ENCODE data around the gene THAP9.

DNA sequence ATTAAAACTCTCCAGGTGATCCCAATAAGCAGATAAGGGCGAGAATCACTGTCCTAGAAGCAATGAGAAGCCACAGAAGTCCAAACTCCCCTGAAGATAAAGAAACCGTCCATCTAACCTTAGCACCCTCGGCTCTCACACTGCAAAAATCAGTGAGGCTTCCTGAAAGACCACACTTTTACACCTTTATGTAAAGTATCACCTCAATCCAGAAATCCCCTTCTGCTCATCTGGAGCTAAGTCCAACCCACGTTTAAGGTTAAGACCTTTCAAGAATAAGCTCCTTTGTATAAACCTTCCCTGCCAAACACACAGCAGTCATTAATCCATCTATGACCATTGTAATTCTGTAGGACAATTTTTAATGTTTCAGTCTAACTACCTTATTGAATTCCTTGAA, 68.4 kb downstream of the THAP9 start:
- TF ChIP-seq, protein P1, sequence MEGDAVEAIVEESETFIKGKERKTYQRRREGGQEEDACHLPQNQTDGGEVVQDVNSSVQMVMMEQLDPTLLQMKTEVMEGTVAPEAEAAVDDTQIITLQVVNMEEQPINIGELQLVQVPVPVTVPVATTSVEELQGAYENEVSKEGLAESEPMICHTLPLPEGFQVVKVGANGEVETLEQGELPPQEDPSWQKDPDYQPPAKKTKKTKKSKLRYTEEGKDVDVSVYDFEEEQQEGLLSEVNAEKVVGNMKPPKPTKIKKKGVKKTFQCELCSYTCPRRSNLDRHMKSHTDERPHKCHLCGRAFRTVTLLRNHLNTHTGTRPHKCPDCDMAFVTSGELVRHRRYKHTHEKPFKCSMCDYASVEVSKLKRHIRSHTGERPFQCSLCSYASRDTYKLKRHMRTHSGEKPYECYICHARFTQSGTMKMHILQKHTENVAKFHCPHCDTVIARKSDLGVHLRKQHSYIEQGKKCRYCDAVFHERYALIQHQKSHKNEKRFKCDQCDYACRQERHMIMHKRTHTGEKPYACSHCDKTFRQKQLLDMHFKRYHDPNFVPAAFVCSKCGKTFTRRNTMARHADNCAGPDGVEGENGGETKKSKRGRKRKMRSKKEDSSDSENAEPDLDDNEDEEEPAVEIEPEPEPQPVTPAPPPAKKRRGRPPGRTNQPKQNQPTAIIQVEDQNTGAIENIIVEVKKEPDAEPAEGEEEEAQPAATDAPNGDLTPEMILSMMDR (IDR thresholded peaks at IDR 0.05; ENCODE audit: borderline replicate concordance, extremely low read depth, low read length, poor library complexity, severe bottlenecking): no peak
- TF ChIP-seq EZH2 (IDR thresholded peaks at IDR 0.05; ENCODE audit: borderline replicate concordance, low read depth, low read length, severe bottlenecking): no peak

Measured in DND-41 (cell line).